GM12873 (cell line): ENCODE measurements around the gene ZMYND15.

Source experiments
- TF ChIP-seq, protein P1 (sequence below): IDR thresholded peaks from 2 replicates; pipeline ENCODE4 v1.5.1; 2012; ENCODE audit warnings: low read depth, mild to moderate bottlenecking, moderate library complexity, low read length, control low read depth; ENCODE audit not compliant: insufficient read depth; ENCODE audit errors: missing control alignments

The ZMYND15 gene

GRCh38 chr17:4795168-4795567 is 55.5 kb downstream of the ZMYND15 start:
- TF ChIP-seq, protein P1, sequence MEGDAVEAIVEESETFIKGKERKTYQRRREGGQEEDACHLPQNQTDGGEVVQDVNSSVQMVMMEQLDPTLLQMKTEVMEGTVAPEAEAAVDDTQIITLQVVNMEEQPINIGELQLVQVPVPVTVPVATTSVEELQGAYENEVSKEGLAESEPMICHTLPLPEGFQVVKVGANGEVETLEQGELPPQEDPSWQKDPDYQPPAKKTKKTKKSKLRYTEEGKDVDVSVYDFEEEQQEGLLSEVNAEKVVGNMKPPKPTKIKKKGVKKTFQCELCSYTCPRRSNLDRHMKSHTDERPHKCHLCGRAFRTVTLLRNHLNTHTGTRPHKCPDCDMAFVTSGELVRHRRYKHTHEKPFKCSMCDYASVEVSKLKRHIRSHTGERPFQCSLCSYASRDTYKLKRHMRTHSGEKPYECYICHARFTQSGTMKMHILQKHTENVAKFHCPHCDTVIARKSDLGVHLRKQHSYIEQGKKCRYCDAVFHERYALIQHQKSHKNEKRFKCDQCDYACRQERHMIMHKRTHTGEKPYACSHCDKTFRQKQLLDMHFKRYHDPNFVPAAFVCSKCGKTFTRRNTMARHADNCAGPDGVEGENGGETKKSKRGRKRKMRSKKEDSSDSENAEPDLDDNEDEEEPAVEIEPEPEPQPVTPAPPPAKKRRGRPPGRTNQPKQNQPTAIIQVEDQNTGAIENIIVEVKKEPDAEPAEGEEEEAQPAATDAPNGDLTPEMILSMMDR = no peak
